T-cell (primary cell): ENCODE measurements around the gene DNMT3L. TPM values are rescaled to one million over a fixed set of nuclear protein-coding genes. Genes with fewer than 3 reads are reported as not detected.

Experiments
- ATAC-seq, 4 experiments: fragments of 200-7000 bp in 3 of 4; fragments of 150-1000 bp in 1 of 4; cut with Tn5 transposase; replicated peaks in 1 of 4; 1 replicate in 3 of 4; 2 replicates in 1 of 4; pipeline ENCODE4 v1.10.0; 2021; ENCODE audit warnings: moderate library complexity in 3 of 4, mild to moderate bottlenecking in 2 of 4, moderate number of reproducible peaks in 1 of 4
- CTCF ChIA-PET, 2 donors: fragments of 300-600 bp; sonication (Branson Sonifier 250); formaldehyde crosslinking; loops; one replicate each; lab custom pipeline; 2022; ENCODE audit warnings: antibody characterized with exemption in 2 of 2; lab: Charles Lee
- POLR2A ChIA-PET, 2 donors: fragments of 300-600 bp; sonication (Branson Sonifier 250); formaldehyde crosslinking; loops; one replicate each; lab custom pipeline; 2022; ENCODE audit warnings: antibody characterized with exemption in 2 of 2; lab: Charles Lee
- DNase-seq, 35 experiments: peaks; one replicate each; pipeline versions ENCODE4 v3.0.0 to v3.0.0-alpha.2; 2013 to 2023
- H3K27ac ChIP-seq: one replicate; pipeline ENCODE4 v1.5.1; 2013; ENCODE audit warnings: low read length
- H3K27me3 ChIP-seq, 2 experiments: replicated peaks in 1 of 2; 1 replicate in 1 of 2; 2 replicates in 1 of 2; pipeline versions ENCODE4 v1.6.1 to v1.7.0; 2013; ENCODE audit warnings: low read length in 1 of 2, mixed read lengths in 1 of 2; ENCODE audit not compliant: control insufficient read depth in 2 of 2, insufficient read depth in 2 of 2; ENCODE audit errors: extremely low read depth in 1 of 2
- H3K36me3 ChIP-seq, 2 donors: 1 replicate in 1 of 2; 2 replicates in 1 of 2; pipeline versions ENCODE4 v1.6.1 to v1.7.0; 2013; ENCODE audit warnings: low read length in 1 of 2; ENCODE audit not compliant: control insufficient read depth in 2 of 2, insufficient read depth in 1 of 2; ENCODE audit errors: extremely low read depth in 1 of 2
- H3K4me1 ChIP-seq, 2 experiments: 1 replicate in 1 of 2; 2 replicates in 1 of 2; pipeline versions ENCODE4 v1.6.1 to v1.7.0; 2013; ENCODE audit warnings: low read length in 2 of 2, mixed read lengths in 1 of 2; ENCODE audit not compliant: insufficient read depth in 2 of 2, control insufficient read depth in 1 of 2; ENCODE audit errors: extremely low read depth in 1 of 2
- H3K4me3 ChIP-seq, 2 donors: 1 replicate in 1 of 2; 2 replicates in 1 of 2; pipeline versions ENCODE4 v1.5.1 to v1.7.0; 2013; ENCODE audit warnings: mild to moderate bottlenecking in 2 of 2, low read length in 1 of 2, moderate library complexity in 1 of 2; ENCODE audit not compliant: control insufficient read depth in 1 of 2; ENCODE audit errors: extremely low read depth in 1 of 2
- H3K9me3 ChIP-seq: 2 replicates; pipeline ENCODE4 v1.7.0; 2013
- H3K27ac Mint-ChIP-seq, 2 donors: one replicate each; pipeline ENCODE4 v1.8.0; 2020 to 2021; ENCODE audit warnings: mild to moderate bottlenecking in 2 of 2, mixed read lengths in 2 of 2
- H3K27me3 Mint-ChIP-seq, 2 donors: one replicate each; pipeline ENCODE4 v1.8.0; 2021 to 2022; ENCODE audit warnings: mixed read lengths in 2 of 2
- H3K36me3 Mint-ChIP-seq: one replicate; pipeline ENCODE4 v1.8.0; 2021; ENCODE audit warnings: mixed read lengths
- H3K4me1 Mint-ChIP-seq, 3 donors: one replicate each; pipeline ENCODE4 v1.8.0; 2020 to 2022; ENCODE audit warnings: mixed read lengths in 3 of 3, mild to moderate bottlenecking in 1 of 3
- H3K4me3 Mint-ChIP-seq, 3 donors: one replicate each; pipeline ENCODE4 v1.8.0; 2020 to 2022; ENCODE audit warnings: mild to moderate bottlenecking in 3 of 3, mixed read lengths in 3 of 3, moderate library complexity in 3 of 3
- H3K9me3 Mint-ChIP-seq, 3 donors: one replicate each; pipeline ENCODE4 v1.8.0; 2020 to 2022; ENCODE audit warnings: mixed read lengths in 3 of 3
- WGBS: methylation state at CpG from one replicate; pipeline ENCODE4 v1.1.5; 2013; ENCODE audit warnings: missing lambda C conversion rate; ENCODE audit not compliant: insufficient coverage; 5-methylcytosine and 5-hydroxymethylcytosine counted together
- total RNA-seq, 35 experiments: library from RNA in 6 of 35; stranded (reverse) in 6 of 35; fragments of 120-200 nt in 1 of 35; gene quantifications; one replicate each; pipeline versions ENCODE4 v1.2.1 to v1.2.4 and lab custom pipeline; 2013 to 2026

DNMT3L gene
- total RNA-seq, 5 donors from 2014 or later (not counting 1 experiment from before 2014, with no cell fraction given): not detected

DNA sequence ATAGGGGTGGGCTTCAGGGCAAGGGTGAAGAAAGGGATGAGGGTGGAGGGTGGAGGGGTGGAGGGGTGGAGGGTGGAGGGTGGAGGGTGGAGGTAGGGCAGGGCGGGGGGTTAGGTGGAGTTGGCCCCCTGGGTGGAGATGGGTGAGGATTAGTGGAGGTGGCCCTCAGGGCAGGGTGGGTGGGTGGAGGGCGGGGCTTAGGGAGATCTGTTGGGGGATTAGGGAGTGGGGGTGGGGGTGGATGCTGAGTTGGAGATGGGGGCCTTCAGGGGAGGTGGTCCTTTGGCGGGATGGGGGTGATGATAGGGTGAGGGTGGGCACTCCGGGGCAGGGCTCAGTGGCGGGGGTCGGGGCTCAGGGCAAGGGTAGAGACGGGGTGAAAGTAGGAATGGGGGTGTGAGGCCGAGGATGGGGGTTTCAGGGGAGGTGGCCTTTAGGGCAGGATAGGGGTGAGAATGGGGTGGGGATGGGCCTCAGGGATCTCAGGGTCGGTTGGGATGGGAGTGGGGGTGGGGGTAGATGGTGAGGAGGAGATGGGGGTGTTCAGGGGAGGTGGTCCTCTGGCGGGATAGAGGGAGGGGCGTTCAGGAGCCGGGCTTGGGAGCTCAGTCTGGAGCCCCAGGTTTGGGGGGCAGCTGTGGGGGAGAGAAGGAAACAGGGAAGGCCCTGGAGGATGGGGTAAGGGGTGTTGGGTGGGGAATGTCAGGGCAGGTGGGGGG lies 800 bp upstream of the DNMT3L start:
- no peak for DNase-seq
- ATAC-seq: no peak
- H3K27ac ChIP-seq: no peak overlapping the region
- no peak overlapping the region for H3K4me3 ChIP-seq
- no peaks in the 10 kb centered on the region for H3K36me3 ChIP-seq
- H3K27me3 Mint-ChIP-seq: no peaks in the 10 kb centered on the region
- ChIA-PET POLR2A (no interaction called here), CTCF (no interaction called here)
- no peak overlapping the region for H3K4me3 Mint-ChIP-seq
- H3K9me3 Mint-ChIP-seq: no peaks in the 10 kb centered on the region
- H3K4me1 Mint-ChIP-seq: no peaks in the 10 kb centered on the region
- H3K36me3 Mint-ChIP-seq: no peaks in the 10 kb centered on the region
- H3K27me3 ChIP-seq: peaks cover 0 to 20% of the 10 kb centered on the region in 2 experiments
- no peak overlapping the region for H3K27ac Mint-ChIP-seq
- H3K9me3 ChIP-seq: no peaks in the 10 kb centered on the region
- no peaks in the 10 kb centered on the region for H3K4me1 ChIP-seq
- 80% methylated on average over 7 of the region's 12 CpGs for WGBS

GRCh38 chr21:44260791-44261631 lies 686 bp downstream of the DNMT3L start:
- CTCF ChIA-PET: no interaction called here
- POLR2A ChIA-PET: no interaction called here

GRCh38 chr21:44260066-44260465 lies 1.6 kb downstream of the DNMT3L start:
- no peaks in the 10 kb centered on the region for H3K4me1 Mint-ChIP-seq
- Histone ChIP-seq H3K9me3 (no peaks in the 10 kb centered on the region), H3K36me3 (no peaks in the 10 kb centered on the region), H3K4me1 (no peaks in the 10 kb centered on the region), H3K4me3 (no peak overlapping the region), H3K27ac (no peak overlapping the region), H3K27me3 (peaks cover 0 to 23% of the 10 kb centered on the region in 2 experiments)
- H3K27me3 Mint-ChIP-seq: no peaks in the 10 kb centered on the region
- H3K36me3 Mint-ChIP-seq: no peaks in the 10 kb centered on the region
- ChIA-PET POLR2A (no interaction called here), CTCF (interaction anchor here in 1 of 2 donors (0.6 kb wide), 1 partner anchor 154 kb away, joined by 3 read pairs; no protein-coding TSS in a partner anchor)
- no peak overlapping the region for H3K4me3 Mint-ChIP-seq
- ATAC-seq (no peak), DNase-seq (no peak)
- no peaks in the 10 kb centered on the region for H3K9me3 Mint-ChIP-seq
- no peak overlapping the region for H3K27ac Mint-ChIP-seq
- 100% methylated on average over 1 of the region's 4 CpGs for WGBS

More at GRCh38 chr21:44260791-44261631, 686 bp downstream of the DNMT3L start:
- no peak overlapping the region for H3K4me3 ChIP-seq
- no peak for ATAC-seq
- H3K9me3 ChIP-seq: no peaks in the 10 kb centered on the region
- no peaks in the 10 kb centered on the region for H3K9me3 Mint-ChIP-seq
- no peaks in the 10 kb centered on the region for H3K4me1 Mint-ChIP-seq
- no peaks in the 10 kb centered on the region for H3K4me1 ChIP-seq
- H3K27me3 ChIP-seq: peaks cover 0 to 17% of the 10 kb centered on the region in 2 experiments
- no peaks in the 10 kb centered on the region for H3K36me3 ChIP-seq
- no peak for DNase-seq
- H3K27ac ChIP-seq: no peak overlapping the region
- H3K4me3 Mint-ChIP-seq: no peak overlapping the region
- H3K36me3 Mint-ChIP-seq: no peaks in the 10 kb centered on the region
- WGBS: 80% methylated on average over 15 of the region's 19 CpGs
- no peak overlapping the region for H3K27ac Mint-ChIP-seq
- no peaks in the 10 kb centered on the region for H3K27me3 Mint-ChIP-seq

GRCh38 chr21:44259082-44259705 lies 2.5 kb downstream of the DNMT3L start:
- Mint-ChIP-seq H3K27ac (no peak overlapping the region), H3K4me1 (peaks cover 0 to 1% (median 0%) of the 10 kb centered on the region in 3 donors), H3K27me3 (peaks cover 0 to 3% of the 10 kb centered on the region in 2 donors), H3K36me3 (no peaks in the 10 kb centered on the region), H3K4me3 (no peak overlapping the region), H3K9me3 (no peaks in the 10 kb centered on the region)
- H3K36me3 ChIP-seq: no peaks in the 10 kb centered on the region
- CTCF ChIA-PET: no interaction called here
- WGBS: 93% methylated on average over 18 of the region's 22 CpGs
- ATAC-seq: no peak
- H3K4me3 ChIP-seq: no peak overlapping the region
- POLR2A ChIA-PET: no interaction called here
- DNase-seq: no peak
- H3K9me3 ChIP-seq: no peaks in the 10 kb centered on the region
- no peaks in the 10 kb centered on the region for H3K4me1 ChIP-seq
- H3K27ac ChIP-seq: no peak overlapping the region
- peaks cover 0 to 27% of the 10 kb centered on the region in 2 experiments for H3K27me3 ChIP-seq

GRCh38 chr21:44258056-44258725 lies 3.5 kb downstream of the DNMT3L start:
- Histone ChIP-seq H3K9me3 (no peaks in the 10 kb centered on the region), H3K27me3 (peaks cover 0 to 31% of the 10 kb centered on the region in 2 experiments), H3K27ac (no peak overlapping the region), H3K4me3 (no peak overlapping the region), H3K36me3 (no peaks in the 10 kb centered on the region), H3K4me1 (no peaks in the 10 kb centered on the region)
- ChIA-PET POLR2A (no interaction called here), CTCF (interaction anchor here in 1 of 2 donors (0.6 kb wide), 1 partner anchor 309 kb away, joined by 4 read pairs; no protein-coding TSS in a partner anchor)
- H3K36me3 Mint-ChIP-seq: no peaks in the 10 kb centered on the region
- peaks cover 0 to 3% of the 10 kb centered on the region in 2 donors for H3K27me3 Mint-ChIP-seq
- ATAC-seq: no peak
- no peak overlapping the region for H3K27ac Mint-ChIP-seq
- H3K9me3 Mint-ChIP-seq: no peaks in the 10 kb centered on the region
- WGBS: 91% methylated on average over 33 of the region's 34 CpGs
- no peak for DNase-seq
- no peak overlapping the region for H3K4me3 Mint-ChIP-seq
- H3K4me1 Mint-ChIP-seq: peaks cover 0 to 1% (median 0%) of the 10 kb centered on the region in 3 donors

- 92% methylated on average over 11 of the region's 11 CpGs for WGBS
- Mint-ChIP-seq H3K4me3 (no peak overlapping the region), H3K4me1 (peaks cover 0 to 1% (median 0%) of the 10 kb centered on the region in 3 donors), H3K9me3 (no peaks in the 10 kb centered on the region), H3K27me3 (peaks cover 0 to 3% of the 10 kb centered on the region in 2 donors), H3K27ac (no peak overlapping the region), H3K36me3 (no peaks in the 10 kb centered on the region)
- H3K9me3 ChIP-seq: no peaks in the 10 kb centered on the region
- H3K36me3 ChIP-seq: no peaks in the 10 kb centered on the region
- H3K4me3 ChIP-seq: no peak overlapping the region
- CTCF ChIA-PET: no interaction called here
- ATAC-seq (no peak), DNase-seq (peak in 1 of 35 experiments; percentile 9)
- peaks cover 0 to 26% of the 10 kb centered on the region in 2 experiments for H3K27me3 ChIP-seq
- POLR2A ChIA-PET: no interaction called here
- H3K27ac ChIP-seq: no peak overlapping the region
- no peaks in the 10 kb centered on the region for H3K4me1 ChIP-seq
Measured at GRCh38 chr21:44255511-44255981, 6.2 kb downstream of the DNMT3L start.
